H9 (cell line): ENCODE results near the gene RPRD1A. TPM values are rescaled to one million over a fixed set of nuclear protein-coding genes. Genes with fewer than 3 reads are reported as not detected.

Source experiments
- DNase-seq: peaks from one replicate; pipeline ENCODE4 v3.0.0-alpha.2; 2017
- H2AFZ ChIP-seq: one replicate; pipeline ENCODE4 v1.6.1; 2013; ENCODE audit warnings: mild to moderate bottlenecking, low read length, control low read depth, moderate library complexity
- H2AK5ac ChIP-seq: 2 replicates; pipeline ENCODE4 v1.6.1; 2013; ENCODE audit warnings: low read length, control low read depth, mixed read lengths; ENCODE audit not compliant: insufficient read length
- H2BK120ac ChIP-seq: one replicate; pipeline ENCODE4 v1.6.1; 2013; ENCODE audit warnings: low read depth, mild to moderate bottlenecking, low read length, control low read depth, inconsistent platforms; ENCODE audit not compliant: poor library complexity, severe bottlenecking
- H2BK12ac ChIP-seq: 2 replicates; pipeline ENCODE4 v1.6.1; 2013; ENCODE audit warnings: low read length, control low read depth, mixed read lengths, low read depth; ENCODE audit not compliant: insufficient read length
- H2BK15ac ChIP-seq: 2 replicates; pipeline ENCODE4 v1.6.1; 2013; ENCODE audit warnings: low read depth, low read length, control low read depth
- H2BK20ac ChIP-seq: one replicate; pipeline ENCODE4 v1.6.1; 2013; ENCODE audit warnings: low read depth, mild to moderate bottlenecking, low read length, control low read depth, inconsistent platforms; ENCODE audit not compliant: poor library complexity, severe bottlenecking
- H2BK5ac ChIP-seq: 2 replicates; pipeline ENCODE4 v1.6.1; 2013; ENCODE audit warnings: low read length, control low read depth, mixed read lengths; ENCODE audit not compliant: insufficient read length
- H3K14ac ChIP-seq: 2 replicates; pipeline ENCODE4 v1.6.1; 2013; ENCODE audit warnings: low read length, control low read depth; ENCODE audit not compliant: insufficient read depth
- H3K18ac ChIP-seq: 2 replicates; pipeline ENCODE4 v1.6.1; 2013; ENCODE audit warnings: low read depth, mild to moderate bottlenecking, mixed read lengths, low read length, control low read depth; ENCODE audit not compliant: insufficient read length
- H3K23ac ChIP-seq: 2 replicates; pipeline ENCODE4 v1.6.1; 2013; ENCODE audit warnings: low read length, control low read depth, mixed read lengths, low read depth; ENCODE audit not compliant: insufficient read length
- H3K23me2 ChIP-seq: 2 replicates; pipeline ENCODE4 v1.6.1; 2013; ENCODE audit warnings: low read depth, mild to moderate bottlenecking, mixed read lengths, low read length, control low read depth; ENCODE audit not compliant: insufficient read length, poor library complexity, severe bottlenecking
- H3K27ac ChIP-seq: 2 replicates; pipeline ENCODE4 v1.5.1; 2013; ENCODE audit warnings: low read length, control low read depth, mixed read lengths, low read depth; ENCODE audit not compliant: insufficient read length
- H3K27me3 ChIP-seq: 2 replicates; pipeline ENCODE4 v1.6.1; 2013; ENCODE audit warnings: low read length, control low read depth, inconsistent platforms; ENCODE audit not compliant: insufficient read depth
- H3K4ac ChIP-seq: 2 replicates; pipeline ENCODE4 v1.6.1; 2013; ENCODE audit warnings: low read depth, mild to moderate bottlenecking, control low read depth, inconsistent platforms, low read length, moderate library complexity
- H3K4me1 ChIP-seq: 2 replicates; pipeline ENCODE4 v1.6.1; 2013; ENCODE audit warnings: low read length, control low read depth, inconsistent platforms; ENCODE audit not compliant: insufficient read depth
- H3K4me2 ChIP-seq: 2 replicates; pipeline ENCODE4 v1.6.1; 2013; ENCODE audit warnings: low read length, control low read depth, mixed read lengths; ENCODE audit not compliant: insufficient read length, insufficient read depth
- H3K56ac ChIP-seq: 2 replicates; pipeline ENCODE4 v1.6.1; 2013; ENCODE audit warnings: low read depth, mild to moderate bottlenecking, mixed read lengths, low read length, control low read depth; ENCODE audit not compliant: insufficient read length
- H3K79me1 ChIP-seq: 2 replicates; pipeline ENCODE4 v1.6.1; 2013; ENCODE audit warnings: low read depth, mild to moderate bottlenecking, moderate library complexity, low read length, control low read depth, inconsistent platforms; ENCODE audit not compliant: insufficient read depth, poor library complexity, severe bottlenecking
- H3K79me2 ChIP-seq: 2 replicates; pipeline ENCODE4 v1.6.1; 2013; ENCODE audit warnings: low read length, control low read depth, inconsistent platforms; ENCODE audit not compliant: insufficient read depth
- H3K9ac ChIP-seq: 2 replicates; pipeline ENCODE4 v1.6.1; 2013; ENCODE audit warnings: low read length, control low read depth, mixed read lengths; ENCODE audit not compliant: insufficient read length; ENCODE audit errors: extremely low read depth
- H3K9me3 ChIP-seq: one replicate; pipeline ENCODE4 v1.6.1; 2013; ENCODE audit warnings: low read depth, low read length, inconsistent platforms; ENCODE audit not compliant: control insufficient read depth
- H3T11ph ChIP-seq: one replicate; pipeline ENCODE4 v1.6.1; 2013; ENCODE audit warnings: mild to moderate bottlenecking, low read length, control low read depth, inconsistent platforms
- H4K20me1 ChIP-seq: one replicate; pipeline ENCODE4 v1.6.1; 2013; ENCODE audit not compliant: control insufficient read depth, insufficient read length, insufficient read depth
- H4K5ac ChIP-seq: 2 replicates; pipeline ENCODE4 v1.6.1; 2013; ENCODE audit warnings: low read depth, mild to moderate bottlenecking, mixed read lengths, low read length, control low read depth; ENCODE audit not compliant: insufficient read length
- H4K8ac ChIP-seq: replicated peaks from 2 replicates; pipeline ENCODE4 v1.6.1; 2013; ENCODE audit warnings: low read length, control low read depth, mixed read lengths, low read depth; ENCODE audit not compliant: insufficient read length
- H4K91ac ChIP-seq: 2 replicates; pipeline ENCODE4 v1.6.1; 2013; ENCODE audit warnings: low read depth, mild to moderate bottlenecking, moderate library complexity, mixed read lengths, low read length, control low read depth; ENCODE audit not compliant: insufficient read length
- H3K27ac Mint-ChIP-seq, 3 experiments: 2 replicates in 2 of 3; 3 replicates in 1 of 3; pipeline ENCODE4 v1.8.0; 2020 to 2021; ENCODE audit warnings: mixed read lengths in 3 of 3, mild to moderate bottlenecking in 1 of 3, moderate library complexity in 1 of 3
- H3K27me3 Mint-ChIP-seq: 2 replicates; pipeline ENCODE4 v1.8.0; 2021; ENCODE audit warnings: low read depth, mild to moderate bottlenecking, moderate library complexity, mixed read lengths
- H3K36me3 Mint-ChIP-seq, 3 experiments: 2 replicates in 2 of 3; 3 replicates in 1 of 3; pipeline ENCODE4 v1.8.0; 2020 to 2021; ENCODE audit warnings: low read depth in 3 of 3, mixed read lengths in 3 of 3; ENCODE audit not compliant: insufficient read depth in 1 of 3
- H3K4me1 Mint-ChIP-seq, 2 experiments: 2 replicates each; pipeline ENCODE4 v1.8.0; 2020; ENCODE audit warnings: mixed read lengths in 2 of 2
- H3K4me3 Mint-ChIP-seq, 2 experiments: 2 replicates in 1 of 2; 3 replicates in 1 of 2; pipeline ENCODE4 v1.8.0; 2020 to 2021; ENCODE audit warnings: mild to moderate bottlenecking in 2 of 2, mixed read lengths in 2 of 2, moderate library complexity in 1 of 2
- H3K9me3 Mint-ChIP-seq, 2 experiments: 2 replicates in 1 of 2; 3 replicates in 1 of 2; pipeline ENCODE4 v1.8.0; 2020; ENCODE audit warnings: mild to moderate bottlenecking in 2 of 2, mixed read lengths in 2 of 2, moderate library complexity in 1 of 2
- WGBS: extraction: QIAGEN DNeasy Blood & Tissue Kit; methylation state at CpG from one replicate; pipeline ENCODE4 v1.1.7; 2013; ENCODE audit warnings: missing lambda C conversion rate, low lambda C conversion rate, mixed read lengths; ENCODE audit not compliant: insufficient read length; ENCODE audit errors: extremely low coverage; 5-methylcytosine and 5-hydroxymethylcytosine counted together
- total RNA-seq: library from RNA; stranded (reverse); gene quantifications from 2 replicates; pipeline ENCODE4 v1.2.1, GENCODE V29; 2021
- TF ChIP-seq, protein P1 (sequence below): fragments of 200-600 bp; sonication (generic); conservative IDR thresholded peaks from 3 replicates; pipeline ENCODE4 v1.8.0; 2021; ENCODE audit warnings: antibody characterized with exemption, mild to moderate bottlenecking

Gene RPRD1A
- total RNA-seq, 1 experiment from 2014 or later, result 107 TPM

GRCh38 chr18:35973650-35974049 is 93.7 kb downstream of the RPRD1A start:
- H3K27me3 ChIP-seq, result no peaks in the 10 kb centered on the region
- no peak overlapping the region for H4K91ac ChIP-seq
- Mint-ChIP-seq H3K27ac (peak overlapping the region in 1 of 3 experiments; percentile 13; a peak in 1 of 7 replicates), H3K27me3 (no peaks in the 10 kb centered on the region), H3K4me3 (peak overlapping the region; percentile 94 to 98), H3K9me3 (peaks cover 0 to 2% of the 10 kb centered on the region in 2 experiments; a peak in 1 of 5 replicates), H3K4me1 (peaks cover 17 to 19% of the 10 kb centered on the region in 2 experiments), H3K36me3 (peaks cover 30 to 51% (median 43%) of the 10 kb centered on the region in 3 experiments)
- no peak overlapping the region for H2BK120ac ChIP-seq
- no peaks in the 10 kb centered on the region for H3K23me2 ChIP-seq
- H3K27ac ChIP-seq, result no peak overlapping the region
- no peak overlapping the region for H4K8ac ChIP-seq
- no peaks in the 10 kb centered on the region for H3K9me3 ChIP-seq
- WGBS, result no CpG with 5 or more reads among the region's 12 CpGs
- no peak overlapping the region for H2AK5ac ChIP-seq
- H3K23ac ChIP-seq, result no peak overlapping the region
- no peak overlapping the region for H2BK20ac ChIP-seq
- no peak overlapping the region for H3K56ac ChIP-seq
- no peak overlapping the region for H2AFZ ChIP-seq
- H3K14ac ChIP-seq, result no peak overlapping the region
- H3K18ac ChIP-seq, result no peak overlapping the region
- peaks cover 6% of the 10 kb centered on the region for H3K79me2 ChIP-seq
- H3K9ac ChIP-seq, result no peak overlapping the region
- no peak overlapping the region for H2BK5ac ChIP-seq
- no peak for DNase-seq
- H4K20me1 ChIP-seq, result no peaks in the 10 kb centered on the region
- no peak overlapping the region for H3T11ph ChIP-seq
- TF ChIP-seq, protein P1, sequence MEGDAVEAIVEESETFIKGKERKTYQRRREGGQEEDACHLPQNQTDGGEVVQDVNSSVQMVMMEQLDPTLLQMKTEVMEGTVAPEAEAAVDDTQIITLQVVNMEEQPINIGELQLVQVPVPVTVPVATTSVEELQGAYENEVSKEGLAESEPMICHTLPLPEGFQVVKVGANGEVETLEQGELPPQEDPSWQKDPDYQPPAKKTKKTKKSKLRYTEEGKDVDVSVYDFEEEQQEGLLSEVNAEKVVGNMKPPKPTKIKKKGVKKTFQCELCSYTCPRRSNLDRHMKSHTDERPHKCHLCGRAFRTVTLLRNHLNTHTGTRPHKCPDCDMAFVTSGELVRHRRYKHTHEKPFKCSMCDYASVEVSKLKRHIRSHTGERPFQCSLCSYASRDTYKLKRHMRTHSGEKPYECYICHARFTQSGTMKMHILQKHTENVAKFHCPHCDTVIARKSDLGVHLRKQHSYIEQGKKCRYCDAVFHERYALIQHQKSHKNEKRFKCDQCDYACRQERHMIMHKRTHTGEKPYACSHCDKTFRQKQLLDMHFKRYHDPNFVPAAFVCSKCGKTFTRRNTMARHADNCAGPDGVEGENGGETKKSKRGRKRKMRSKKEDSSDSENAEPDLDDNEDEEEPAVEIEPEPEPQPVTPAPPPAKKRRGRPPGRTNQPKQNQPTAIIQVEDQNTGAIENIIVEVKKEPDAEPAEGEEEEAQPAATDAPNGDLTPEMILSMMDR, result no peak
- peak overlapping the region; percentile 81 for H3K4me2 ChIP-seq
- peaks cover 2% of the 10 kb centered on the region; the same call in 1 of the 2 replicates for H3K4me1 ChIP-seq
- H2BK12ac ChIP-seq, result no peak overlapping the region
- H2BK15ac ChIP-seq, result no peak overlapping the region
- H3K79me1 ChIP-seq, result no peaks in the 10 kb centered on the region
- H3K4ac ChIP-seq, result no peak overlapping the region
- H4K5ac ChIP-seq, result no peak overlapping the region
